Measurements from ENCODE around the gene ZNF502.

ZNF502 gene

GRCh38 chr3:44764248-44764647 is 51.8 kb downstream of the ZNF502 start:
- TF ChIP-seq CTCF (IDR thresholded peaks at IDR 0.05; ENCODE audit: insufficient read depth, low read depth, low read length, missing control alignments), result no peak
- no peak for DNase-seq (ENCODE audit: low read depth)
- H3K4me3 ChIP-seq (ENCODE audit: low read depth, low read length), result no peak overlapping the region

GRCh38 chr3:44771424-44772098 is 59.1 kb downstream of the ZNF502 start:
- H3K4me3 ChIP-seq (ENCODE audit: low read depth, low read length), result no peak overlapping the region
- TF ChIP-seq CTCF (IDR thresholded peaks at IDR 0.05; ENCODE audit: insufficient read depth, low read depth, low read length, missing control alignments), result no peak
- DNase-seq (ENCODE audit: low read depth), result no peak

- DNase-seq (ENCODE audit: low read depth), result no peak
- no peak overlapping the region for H3K4me3 ChIP-seq (ENCODE audit: low read depth, low read length)
- TF ChIP-seq CTCF (IDR thresholded peaks at IDR 0.05; ENCODE audit: insufficient read depth, low read depth, low read length, missing control alignments), result no peak
Observed at GRCh38 chr3:44772099-44772442, 59.6 kb downstream of the ZNF502 start.
